ENCODE results near the gene ST6GALNAC4. TPM values are rescaled to one million over a fixed set of nuclear protein-coding genes. Genes with fewer than 3 reads are reported as not detected.
A peak's percentile ranks its signal among the peaks of the same experiment; 100 is the strongest.

Gene ST6GALNAC4
- total and polyA plus RNA-seq, 9 of the 15 experiments (the other 6 are each of a cell fraction or from before 2014, with no cell fraction given) = 2.6 to 43.1 (median 15.4) TPM

- no peak overlapping the region for H2AFZ ChIP-seq (ENCODE audit: low read depth, low read length)
- H3K9me3 ChIP-seq (replicated peaks; ENCODE audit: control insufficient read depth, insufficient read depth, low read depth, low read length) = no peaks in the 10 kb centered on the region
- BruUV-seq (replicated peaks) = no TSS peak
- FAIRE-seq (no peak), DNase-seq (ENCODE audit: extremely low read depth in 1 of 4, low spot score in 3 of 4) (no peak), ATAC-seq (no peak)
- intact Hi-C loops (cut with micrococcal nuclease) = no loop called here
- POLR2A ChIA-PET = no interaction called here
- H3K4me2 ChIP-seq (ENCODE audit: insufficient read depth, low read length) = no peak overlapping the region
- no peak overlapping the region; a peak in 1 of 4 replicates for H3K9ac ChIP-seq (ENCODE audit: insufficient read depth in 1 of 2, low read depth in 2 of 2, low read length in 2 of 2)
- WGBS (ENCODE audit: insufficient coverage, low coverage, missing lambda C conversion rate) = 54% methylated on average over 2 of the region's 3 CpGs
- H3K79me2 ChIP-seq (ENCODE audit: control insufficient read depth, insufficient read depth, low read length) = no peaks in the 10 kb centered on the region
- no peak overlapping the region for H3K27ac ChIP-seq (ENCODE audit: extremely low read depth, low read depth, low read length)
- peaks cover 11 to 56% of the 10 kb centered on the region in 2 experiments; a peak in 4 of 5 replicates for H3K4me1 ChIP-seq (replicated peaks in 1 of 2; ENCODE audit: control insufficient read depth in 2 of 2, insufficient read depth in 2 of 2, low read length in 2 of 2)
- H4K20me1 ChIP-seq (replicated peaks; ENCODE audit: control insufficient read depth, insufficient read depth, low read length) = 0 out of 2 replicates have a peak, but pooled peaks cover 5% of the 10 kb centered on the region
- in situ Hi-C loops (cut with MboI) = no loop called here
- H3K4me3 ChIP-seq = no peak overlapping the region
- H3K9me1 ChIP-seq (ENCODE audit: control insufficient read depth, insufficient read depth, low read length) = peaks cover 6% of the 10 kb centered on the region
- H3K27me3 ChIP-seq (ENCODE audit: control insufficient read depth in 2 of 2, insufficient read depth in 2 of 2, low read length in 2 of 2) = no peaks in the 10 kb centered on the region
- H3K36me3 ChIP-seq (ENCODE audit: control insufficient read depth, insufficient read depth, low read length) = peaks cover 26% of the 10 kb centered on the region; the same call in 2 of the 3 replicates
- CTCF ChIA-PET (ENCODE audit: low intra/inter-chr PET ratio) = no interaction called here
- TF ChIP-seq ZNF512 (tag; IDR thresholded peaks at IDR 0.05) (no peak), ZBTB40 (IDR thresholded peaks at IDR 0.05) (no peak), ZBTB40 (CRISPR knock-in tag; IDR thresholded peaks at IDR 0.05) (no peak), SMARCB1 (IDR thresholded peaks at IDR 0.05; ENCODE audit: insufficient read length, low read depth) (no peak), BHLHE40 (IDR thresholded peaks at IDR 0.05; ENCODE audit: low read length) (peak; percentile 46), EWSR1 (IDR thresholded peaks at IDR 0.05; ENCODE audit: borderline replicate concordance, low read depth, partially characterized antibody) (no peak), ZNF274 (IDR thresholded peaks at IDR 0.05; ENCODE audit: borderline replicate concordance, low read depth, low read length) (no peak), MTA2 (IDR thresholded peaks at IDR 0.05; ENCODE audit: low read depth) (no peak), PML (IDR thresholded peaks at IDR 0.05; ENCODE audit: low read length) (no peak), USF2 (CRISPR knock-in tag; IDR thresholded peaks at IDR 0.05) (peak; percentile 55), BACH1 (tag; IDR thresholded peaks at IDR 0.05) (no peak)
Observed at GRCh38 chr9:127946728-127947127, 29.9 kb upstream of the ST6GALNAC4 start.
